HepG2 (cell line): ENCODE data around the gene SLC34A3. TPM values are rescaled to one million over a fixed set of nuclear protein-coding genes. Genes with fewer than 3 reads are reported as not detected.

Source experiments
- CCDC6 ChIP-seq: sonication (generic); formaldehyde crosslinking; IDR thresholded peaks from 2 replicates; pipeline ENCODE4 v1.8.1; 2022; ENCODE audit warnings: mild to moderate bottlenecking, missing genetic modification reagents, moderate library complexity
- CEBPG ChIP-seq: IDR thresholded peaks from 2 replicates; pipeline ENCODE4 v1.6.1; 2016
- CENPBD1 ChIP-seq: sonication (generic); formaldehyde crosslinking; IDR thresholded peaks from 2 replicates; pipeline ENCODE4 v1.8.0; 2022; ENCODE audit warnings: missing genetic modification reagents, low read depth, mild to moderate bottlenecking, borderline replicate concordance
- GATAD1 ChIP-seq: IDR thresholded peaks from 2 replicates; pipeline ENCODE4 v1.6.1; 2016; ENCODE audit warnings: missing genetic modification reagents, missing compliant biosample characterization
- GPBP1L1 ChIP-seq: sonication (generic); formaldehyde crosslinking; IDR thresholded peaks from 2 replicates; pipeline ENCODE4 v1.5.0; 2020; ENCODE audit warnings: mild to moderate bottlenecking, missing genetic modification reagents
- HOXD1 ChIP-seq: sonication (generic); formaldehyde crosslinking; IDR thresholded peaks from 2 replicates; pipeline ENCODE4 v1.5.0; 2020; ENCODE audit warnings: missing genetic modification reagents
- NAIF1 ChIP-seq: sonication (generic); formaldehyde crosslinking; IDR thresholded peaks from 2 replicates; pipeline ENCODE4 v1.5.0; 2020; ENCODE audit warnings: mild to moderate bottlenecking, missing genetic modification reagents, borderline replicate concordance
- NR2C2 ChIP-seq: sonication (generic); formaldehyde crosslinking; IDR thresholded peaks from 2 replicates; pipeline ENCODE4 v1.4.0; 2020; ENCODE audit warnings: missing genetic modification reagents, mild to moderate bottlenecking, moderate library complexity, borderline replicate concordance
- PRDM15 ChIP-seq: sonication (generic); formaldehyde crosslinking; IDR thresholded peaks from 2 replicates; pipeline ENCODE4 v1.4.0; 2020; ENCODE audit warnings: missing genetic modification reagents
- PREB ChIP-seq: sonication (generic); formaldehyde crosslinking; IDR thresholded peaks from 2 replicates; pipeline ENCODE4 v1.4.0; 2020; ENCODE audit warnings: missing genetic modification reagents
- RARA ChIP-seq: IDR thresholded peaks from 2 replicates; pipeline ENCODE4 v1.6.1; 2016; ENCODE audit warnings: missing genetic modification reagents, missing compliant biosample characterization
- TEAD2 ChIP-seq: sonication (generic); formaldehyde crosslinking; IDR thresholded peaks from 2 replicates; pipeline ENCODE4 v1.9.0; 2021; ENCODE audit warnings: missing genetic modification reagents
- ZBTB37 ChIP-seq: sonication (generic); formaldehyde crosslinking; IDR thresholded peaks from 2 replicates; pipeline ENCODE4 v1.4.0; 2020; ENCODE audit warnings: mild to moderate bottlenecking, missing genetic modification reagents
- ZNF17 ChIP-seq: sonication (generic); formaldehyde crosslinking; IDR thresholded peaks from 2 replicates; pipeline ENCODE4 v1.5.0; 2020; ENCODE audit warnings: mild to moderate bottlenecking, missing genetic modification reagents
- ZNF280B ChIP-seq: sonication (generic); formaldehyde crosslinking; IDR thresholded peaks from 2 replicates; pipeline ENCODE4 v1.5.0; 2020; ENCODE audit warnings: missing genetic modification reagents, mild to moderate bottlenecking, borderline replicate concordance
- ZNF296 ChIP-seq: sonication (generic); formaldehyde crosslinking; conservative IDR thresholded peaks from 2 replicates; pipeline ENCODE4 v1.5.0; 2020; ENCODE audit warnings: mild to moderate bottlenecking, missing genetic modification reagents
- ZNF546 ChIP-seq: sonication (generic); formaldehyde crosslinking; conservative IDR thresholded peaks from 2 replicates; pipeline ENCODE4 v1.8.1; 2023; ENCODE audit warnings: mild to moderate bottlenecking, missing genetic modification reagents
- ZNF556 ChIP-seq: sonication (generic); formaldehyde crosslinking; IDR thresholded peaks from 2 replicates; pipeline ENCODE4 v1.4.0; 2020; ENCODE audit warnings: mild to moderate bottlenecking, missing genetic modification reagents, borderline replicate concordance
- ZNF616 ChIP-seq: sonication (generic); formaldehyde crosslinking; IDR thresholded peaks from 2 replicates; pipeline ENCODE4 v1.5.0; 2020; ENCODE audit warnings: low read depth, mild to moderate bottlenecking, missing genetic modification reagents
- ZNF776 ChIP-seq: sonication (generic); formaldehyde crosslinking; IDR thresholded peaks from 2 replicates; pipeline ENCODE4 v1.4.0; 2020; ENCODE audit warnings: mild to moderate bottlenecking, missing genetic modification reagents
- polyA plus RNA-seq, 8 experiments: library from polyadenylated mRNA; depleted of rRNA in 3 of 8; stranded (reverse) in 7 of 8; unstranded in 1 of 8; fragments of >200 nt; fragmentation: Illumina TruSeq in 4 of 8; extraction: Trizol in 4 of 8; gene quantifications; 2 replicates each; pipeline versions ENCODE4 v1.2.1 to v1.2.3, GENCODE V29; 2011 to 2016; ENCODE audit warnings: low read depth in 4 of 8, missing spikeins in 1 of 8, mixed read lengths in 1 of 8; ENCODE audit not compliant: insufficient read depth in 1 of 8
- total RNA-seq, 5 experiments: library from RNA; depleted of rRNA; stranded (reverse); fragments of >200 nt; fragmentation: Illumina TruSeq; extraction: Trizol; gene quantifications; 2 replicates each; pipeline ENCODE4 v1.2.3, GENCODE V29; 2016; ENCODE audit warnings: low read depth in 1 of 5

The SLC34A3 gene
- total and polyA plus RNA-seq, 2 of the 13 experiments (the other 11 are each of a cell fraction or from before 2014, with no cell fraction given), result 0.07 to 1.0 TPM

- TF ChIP-seq HOXD1 (CRISPR knock-in tag) (peak; percentile 81; the same call in 1 of the 2 replicates), NR2C2 (CRISPR knock-in tag) (peak; percentile 51; the same call in 1 of the 2 replicates), ZNF776 (CRISPR knock-in tag) (peak; percentile 69; the same call in 1 of the 2 replicates), ZBTB37 (CRISPR knock-in tag) (no peak), CEBPG (CRISPR knock-in tag) (no peak), GPBP1L1 (no peak), CENPBD1 (no peak), CCDC6 (CRISPR knock-in tag) (peak; percentile 69; the same call in 1 of the 2 replicates), TEAD2 (no peak), ZNF616 (CRISPR knock-in tag) (no peak), ZNF546 (CRISPR knock-in tag) (no peak), NAIF1 (CRISPR knock-in tag) (no peak), ZNF556 (no peak), GATAD1 (peak; percentile 86), PREB (CRISPR knock-in tag) (no peak), RARA (CRISPR knock-in tag) (no peak), ZNF17 (no peak), ZNF296 (CRISPR knock-in tag) (0 out of 2 replicates have a peak, but pooled peaks have one; percentile 17), PRDM15 (CRISPR knock-in tag) (peak; percentile 61), ZNF280B (CRISPR knock-in tag) (no peak)
Measured at GRCh38 chr9:137254624-137255447, 24.1 kb downstream of the SLC34A3 start, which contains the start of gene NELFB (continued).
